Fibroblast of lung (primary cell): ENCODE results near the gene OR2V2. TPM values are rescaled to one million over a fixed set of nuclear protein-coding genes. Genes with fewer than 3 reads are reported as not detected.
"Not testable (repeated sequence)": the region's sequence is repeated elsewhere in the genome, so short reads cannot be mapped to it uniquely, and the experiment has no call there.

Experiments
- DNase-seq, 2 donors: peaks; one replicate each; pipeline versions ENCODE4 v3.0.0 to v3.0.0-alpha.2; 2010; ENCODE audit warnings: low read depth in 2 of 2
- H2AFZ ChIP-seq: 2 replicates; pipeline ENCODE4 v1.5.1; 2012; ENCODE audit warnings: low read length, control low read depth, inconsistent platforms
- H3K27ac ChIP-seq: 2 replicates; pipeline ENCODE4 v1.5.1; 2011; ENCODE audit warnings: low read length, control low read depth; ENCODE audit not compliant: insufficient read depth
- H3K27me3 ChIP-seq: 2 replicates; pipeline ENCODE4 v1.5.1; 2011; ENCODE audit warnings: mild to moderate bottlenecking, low read length; ENCODE audit not compliant: control insufficient read depth, insufficient read depth
- H3K36me3 ChIP-seq: 2 replicates; pipeline ENCODE4 v1.5.1; 2011; ENCODE audit warnings: low read length; ENCODE audit not compliant: control insufficient read depth, insufficient read depth
- H3K4me1 ChIP-seq: 2 replicates; pipeline ENCODE4 v1.5.1; 2011; ENCODE audit warnings: low read length; ENCODE audit not compliant: control insufficient read depth, insufficient read depth; ENCODE audit errors: extremely low read depth
- H3K4me2 ChIP-seq: 2 replicates; pipeline ENCODE4 v1.5.1; 2011; ENCODE audit warnings: low read length, control low read depth; ENCODE audit not compliant: insufficient read depth; ENCODE audit errors: extremely low read depth
- H3K4me3 ChIP-seq, 4 experiments: fragments of 200-600 bp in 1 of 4; sonication (generic) in 1 of 4; replicated peaks in 1 of 4; 2 replicates each; pipeline ENCODE4 v1.5.1; 2011 to 2016; ENCODE audit warnings: low read length in 4 of 4, low read depth in 3 of 4, mild to moderate bottlenecking in 3 of 4, control low read depth in 2 of 4, inconsistent platforms in 1 of 4, mixed read lengths in 1 of 4; ENCODE audit not compliant: insufficient read depth in 1 of 4; ENCODE audit errors: control extremely low read depth in 1 of 4
- H3K79me2 ChIP-seq: 2 replicates; pipeline ENCODE4 v1.5.1; 2012; ENCODE audit warnings: mild to moderate bottlenecking, low read length, inconsistent platforms; ENCODE audit not compliant: control insufficient read depth, insufficient read depth
- H3K9ac ChIP-seq: 2 replicates; pipeline ENCODE4 v1.5.1; 2011; ENCODE audit warnings: mild to moderate bottlenecking, low read length, control low read depth; ENCODE audit not compliant: insufficient read depth
- H3K9me3 ChIP-seq: 2 replicates; pipeline ENCODE4 v1.5.1; 2012; ENCODE audit warnings: low read depth, low read length; ENCODE audit not compliant: control insufficient read depth, insufficient read depth
- H4K20me1 ChIP-seq: 2 replicates; pipeline ENCODE4 v1.5.1; 2011; ENCODE audit warnings: low read length; ENCODE audit not compliant: control insufficient read depth, insufficient read depth; ENCODE audit errors: extremely low read depth
- EZH2 ChIP-seq: IDR thresholded peaks from 2 replicates; pipeline ENCODE4 v1.5.1; 2012; ENCODE audit warnings: low read length, control low read depth, mild to moderate bottlenecking; ENCODE audit errors: missing control alignments
- polyA plus RNA-seq, 2 donors: library from polyadenylated mRNA; depleted of rRNA in 1 of 2; stranded (reverse) in 1 of 2; unstranded in 1 of 2; fragments of >200 nt; gene quantifications; 2 replicates each; pipeline ENCODE4 v1.2.1, GENCODE V29; 2011 to 2012; ENCODE audit warnings: missing spikeins in 1 of 2
- total RNA-seq: library from RNA; depleted of rRNA; stranded (reverse); fragments of >200 nt; gene quantifications from 2 replicates; pipeline ENCODE4 v1.2.1, GENCODE V29; 2014
- TF ChIP-seq, protein P1 (sequence below), 2 donors: IDR thresholded peaks in 1 of 2; conservative IDR thresholded peaks in 1 of 2; 1 replicate in 1 of 2; 2 replicates in 1 of 2; pipeline ENCODE4 v1.5.1; 2011 to 2012; ENCODE audit warnings: low read length in 2 of 2, control low read depth in 1 of 2, inconsistent platforms in 1 of 2, low read depth in 1 of 2, mild to moderate bottlenecking in 1 of 2

Gene OR2V2
- total and polyA plus RNA-seq, 2 donors (not counting 1 experiment from before 2014, with no cell fraction given): not detected

DNA sequence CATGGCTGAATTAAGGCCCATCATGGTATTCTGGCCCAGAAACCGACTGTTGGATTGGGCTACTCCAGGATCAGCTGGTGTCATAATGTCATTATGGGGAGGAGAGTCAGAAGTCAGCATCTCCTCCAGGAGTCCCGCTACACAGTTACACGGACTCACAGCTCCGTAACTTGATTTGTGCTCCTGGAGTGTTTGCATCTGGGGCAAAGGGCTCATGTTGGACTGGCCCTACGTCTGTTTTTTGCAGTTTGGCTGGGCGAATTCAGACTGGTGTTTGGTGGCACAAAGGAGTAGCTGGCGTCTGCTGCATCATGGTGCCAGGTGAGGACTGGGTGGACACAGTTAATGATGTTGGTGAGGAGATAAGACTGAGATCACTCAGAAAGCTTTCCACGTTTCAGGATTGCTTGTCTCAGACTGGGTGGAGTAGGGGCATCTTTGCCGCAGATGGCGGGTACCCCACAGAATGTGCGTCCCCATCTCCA, 47.7 kb upstream of the OR2V2 start:
- peak overlapping the region; percentile 54 for H3K4me2 ChIP-seq
- no peak for TF ChIP-seq EZH2
- TF ChIP-seq, protein P1, sequence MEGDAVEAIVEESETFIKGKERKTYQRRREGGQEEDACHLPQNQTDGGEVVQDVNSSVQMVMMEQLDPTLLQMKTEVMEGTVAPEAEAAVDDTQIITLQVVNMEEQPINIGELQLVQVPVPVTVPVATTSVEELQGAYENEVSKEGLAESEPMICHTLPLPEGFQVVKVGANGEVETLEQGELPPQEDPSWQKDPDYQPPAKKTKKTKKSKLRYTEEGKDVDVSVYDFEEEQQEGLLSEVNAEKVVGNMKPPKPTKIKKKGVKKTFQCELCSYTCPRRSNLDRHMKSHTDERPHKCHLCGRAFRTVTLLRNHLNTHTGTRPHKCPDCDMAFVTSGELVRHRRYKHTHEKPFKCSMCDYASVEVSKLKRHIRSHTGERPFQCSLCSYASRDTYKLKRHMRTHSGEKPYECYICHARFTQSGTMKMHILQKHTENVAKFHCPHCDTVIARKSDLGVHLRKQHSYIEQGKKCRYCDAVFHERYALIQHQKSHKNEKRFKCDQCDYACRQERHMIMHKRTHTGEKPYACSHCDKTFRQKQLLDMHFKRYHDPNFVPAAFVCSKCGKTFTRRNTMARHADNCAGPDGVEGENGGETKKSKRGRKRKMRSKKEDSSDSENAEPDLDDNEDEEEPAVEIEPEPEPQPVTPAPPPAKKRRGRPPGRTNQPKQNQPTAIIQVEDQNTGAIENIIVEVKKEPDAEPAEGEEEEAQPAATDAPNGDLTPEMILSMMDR (conservative IDR thresholded peaks at IDR 0.05 in 1 of 2, IDR thresholded peaks at IDR 0.05 in 1 of 2; ENCODE audit: low read depth in 1 of 2, low read length in 2 of 2): no peak
- H2AFZ ChIP-seq: no peak overlapping the region
- H3K27me3 ChIP-seq: peaks cover 8% of the 10 kb centered on the region
- H3K4me1 ChIP-seq: no peaks in the 10 kb centered on the region
- H3K36me3 ChIP-seq: no peaks in the 10 kb centered on the region
- no peaks in the 10 kb centered on the region for H4K20me1 ChIP-seq
- H3K9ac ChIP-seq: no peak overlapping the region
- no peak overlapping the region for H3K27ac ChIP-seq
- no peak overlapping the region for H3K4me3 ChIP-seq
- no peaks in the 10 kb centered on the region for H3K79me2 ChIP-seq
- no peak for DNase-seq
- H3K9me3 ChIP-seq: no peaks in the 10 kb centered on the region

DNA sequence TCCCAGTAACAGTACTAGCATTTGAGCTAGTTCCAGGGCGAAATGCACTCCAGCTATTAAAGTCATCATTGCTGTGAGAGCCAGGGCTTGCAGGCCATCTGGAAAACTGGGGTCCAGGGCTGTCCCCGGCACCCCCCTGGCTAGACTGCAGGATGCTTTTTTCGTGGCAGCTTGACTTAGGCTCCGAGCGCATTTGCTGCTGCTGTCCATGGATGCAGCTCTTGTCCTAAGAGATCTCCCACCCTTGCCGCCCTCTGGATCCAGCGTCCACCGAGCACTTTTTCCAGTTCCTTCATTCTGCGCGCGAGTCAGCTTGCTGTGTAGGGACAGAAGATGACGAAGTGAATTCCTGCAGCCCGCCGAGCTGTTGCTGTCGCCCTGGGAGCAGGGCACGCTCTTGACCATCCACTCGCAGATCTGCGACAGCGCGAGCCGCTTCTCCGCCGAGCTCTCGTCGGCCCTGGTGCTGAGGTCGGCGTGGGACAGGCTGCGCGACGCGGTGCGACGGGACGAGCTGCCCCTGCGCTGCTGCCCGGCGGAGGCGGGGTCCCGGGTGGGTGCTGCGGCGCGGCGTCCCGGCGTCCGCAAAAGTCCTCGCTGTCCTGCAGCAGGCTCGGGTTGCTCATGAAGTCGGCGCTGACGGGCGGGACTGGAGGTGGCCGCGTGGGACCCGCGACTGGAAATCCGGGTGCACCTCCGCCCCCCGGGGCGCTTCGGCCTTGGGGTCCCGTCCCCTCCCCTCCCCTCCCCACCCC, 47.1 kb upstream of the OR2V2 start:
- H3K79me2 ChIP-seq: no peaks in the 10 kb centered on the region
- peaks cover 8% of the 10 kb centered on the region for H3K27me3 ChIP-seq
- H2AFZ ChIP-seq: peak overlapping the region; percentile 19
- no peaks in the 10 kb centered on the region for H3K4me1 ChIP-seq
- DNase-seq: peak in 1 of 2 donors; percentile 4
- H4K20me1 ChIP-seq: no peaks in the 10 kb centered on the region
- no peak overlapping the region for H3K9ac ChIP-seq
- no peaks in the 10 kb centered on the region for H3K36me3 ChIP-seq
- no peak for TF ChIP-seq EZH2
- TF ChIP-seq, protein P1 (conservative IDR thresholded peaks at IDR 0.05 in 1 of 2, IDR thresholded peaks at IDR 0.05 in 1 of 2; ENCODE audit: low read depth in 1 of 2, low read length in 2 of 2): no peak
- H3K9me3 ChIP-seq: no peaks in the 10 kb centered on the region
- H3K4me2 ChIP-seq: peak overlapping the region; percentile 54
- H3K27ac ChIP-seq: no peak overlapping the region
- H3K4me3 ChIP-seq: no peak overlapping the region

DNA sequence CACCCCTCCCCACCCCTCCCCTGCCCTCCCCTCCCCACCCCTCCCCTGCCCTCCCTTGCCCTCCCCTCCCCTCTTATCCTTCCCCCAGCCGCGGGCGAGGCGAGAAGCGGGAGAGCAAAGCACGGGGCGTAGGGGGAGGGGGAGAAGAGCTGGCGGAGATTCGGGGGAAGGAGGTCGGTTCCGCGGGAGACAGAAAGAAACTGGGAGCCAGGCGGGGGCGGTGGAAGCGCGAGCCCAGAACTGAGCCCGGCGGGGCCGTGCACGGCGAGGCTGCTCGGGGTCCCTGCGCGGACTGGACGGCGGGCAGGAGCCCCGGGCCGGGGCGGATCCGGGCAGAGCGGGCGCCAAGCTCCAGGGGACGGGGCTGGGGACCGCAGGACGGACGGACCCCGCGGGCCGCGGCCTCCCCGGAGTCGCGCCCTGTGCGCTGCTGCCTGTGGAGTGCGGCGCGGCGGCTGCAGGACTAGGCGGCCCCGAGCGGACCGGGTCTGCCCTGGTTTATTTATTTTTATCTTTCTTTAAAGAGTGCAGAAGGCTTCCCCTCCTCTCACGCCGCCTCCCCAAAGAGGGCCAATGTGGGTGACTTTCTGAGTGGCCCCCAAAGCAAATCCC, 46.2 kb upstream of the OR2V2 start:
- H3K9ac ChIP-seq, H3K4me3 ChIP-seq, H3K79me2 ChIP-seq, H3K4me2 ChIP-seq, H2AFZ ChIP-seq, H3K27ac ChIP-seq, H4K20me1 ChIP-seq, H3K4me1 ChIP-seq, H3K27me3 ChIP-seq, DNase-seq, H3K9me3 ChIP-seq, H3K36me3 ChIP-seq: not testable (repeated sequence)

DNA sequence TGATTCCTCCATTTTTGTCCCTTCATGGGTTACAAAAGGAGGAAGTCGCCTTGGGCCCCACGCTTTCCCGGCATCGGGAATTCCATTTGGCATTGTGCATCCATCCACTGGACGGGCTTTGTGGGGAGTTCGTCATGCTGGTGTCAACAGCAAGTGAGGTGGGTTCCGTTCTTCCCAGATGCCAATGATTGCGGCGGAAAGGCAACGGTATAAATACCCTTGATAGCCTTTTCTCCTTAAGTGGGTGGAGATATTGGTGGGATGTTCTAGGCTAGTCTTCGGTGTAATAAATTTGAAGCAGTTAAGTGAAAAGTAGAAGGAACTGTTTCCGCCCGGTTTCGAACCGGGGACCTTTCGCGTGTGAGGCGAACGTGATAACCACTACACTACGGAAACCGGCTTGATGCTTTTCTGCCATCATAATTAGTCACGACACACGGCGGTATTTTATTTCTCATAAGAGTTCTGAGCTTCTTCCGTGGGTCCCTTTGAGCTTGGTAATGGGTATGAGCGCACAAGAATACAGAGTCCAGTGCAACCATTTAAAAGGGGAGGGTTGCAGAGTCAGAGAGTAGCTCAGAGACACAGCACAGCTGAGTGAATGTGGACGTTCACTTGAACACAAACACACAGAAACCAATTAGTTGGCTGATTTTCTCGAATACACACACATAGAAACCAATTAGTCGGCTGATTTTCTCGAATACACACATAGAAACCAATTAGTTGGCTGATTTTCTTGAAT, 45.3 kb upstream of the OR2V2 start:
- H3K4me1 ChIP-seq, H3K9me3 ChIP-seq, H4K20me1 ChIP-seq, H2AFZ ChIP-seq, H3K4me2 ChIP-seq, H3K4me3 ChIP-seq, H3K27ac ChIP-seq, H3K79me2 ChIP-seq, DNase-seq, H3K36me3 ChIP-seq, H3K27me3 ChIP-seq, H3K9ac ChIP-seq: not testable (repeated sequence)

DNA sequence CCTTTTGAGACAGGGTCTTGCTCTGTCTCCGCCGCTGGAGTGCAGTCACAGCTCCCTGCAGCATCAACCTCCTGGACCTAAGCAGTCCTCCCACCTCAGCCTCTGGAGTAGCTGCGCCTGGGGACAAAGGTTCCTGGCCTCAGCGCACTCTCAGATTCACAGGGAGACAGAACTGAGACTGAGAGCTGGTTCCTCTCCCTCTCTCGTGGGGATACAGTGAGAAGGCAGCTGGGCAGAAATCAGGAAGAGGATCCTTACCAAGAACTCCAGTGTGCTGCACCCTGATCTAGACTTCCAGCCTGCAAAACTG, 43.2 kb upstream of the OR2V2 start:
- H3K27me3 ChIP-seq: peaks cover 11% of the 10 kb centered on the region
- H3K79me2 ChIP-seq, H3K36me3 ChIP-seq, H4K20me1 ChIP-seq, H3K9ac ChIP-seq, H3K9me3 ChIP-seq, H3K4me3 ChIP-seq, H3K4me1 ChIP-seq, H3K27ac ChIP-seq, DNase-seq: not testable (repeated sequence)
- H2AFZ ChIP-seq: peak overlapping the region; percentile 39
- H3K4me2 ChIP-seq: peak overlapping the region; percentile 25
